Left renal pelvis (tissue), 4 donors: ENCODE data around the gene ABCA4. TPM values are rescaled to one million over a fixed set of nuclear protein-coding genes. Genes with fewer than 3 reads are reported as not detected.

Source experiments
- DNase-seq, 4 donors: peaks; one replicate each; pipeline ENCODE4 v3.0.0-alpha.2; 2013; ENCODE audit warnings: low read depth in 4 of 4, low spot score in 3 of 4
- polyA plus RNA-seq, 4 donors: library from polyadenylated mRNA; unstranded; fragments of 120-200 nt; gene quantifications; one replicate each; pipeline ENCODE4 v1.2.1, GENCODE V29; 2013; ENCODE audit not compliant: insufficient read length in 4 of 4

The ABCA4 gene
- polyA plus RNA-seq, 4 donors = 0.46 to 10.8 (median 7.4) TPM

DNA sequence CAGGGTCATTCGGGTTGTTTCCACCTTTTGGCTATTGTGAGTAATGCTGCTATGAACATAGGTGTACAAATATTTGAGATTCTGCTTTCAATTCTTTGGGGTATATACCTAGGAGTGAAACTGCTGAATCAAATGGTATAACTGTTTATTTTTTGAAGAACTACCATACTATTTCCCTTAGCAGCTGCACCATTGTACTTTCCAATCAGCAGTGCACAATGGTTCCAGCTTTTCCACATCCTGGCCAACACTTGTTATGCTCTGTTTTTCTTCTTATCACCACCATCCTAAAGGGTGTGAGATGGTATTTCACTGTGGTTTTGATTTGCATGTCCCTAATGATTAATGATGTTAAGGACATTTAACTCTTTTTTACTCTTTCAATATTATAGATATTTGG lies 3.6 kb upstream of the ABCA4 start:
- no peak for DNase-seq

GRCh38 chr1:94122201-94122970 lies 1.4 kb upstream of the ABCA4 start:
- DNase-seq = no peak

DNA sequence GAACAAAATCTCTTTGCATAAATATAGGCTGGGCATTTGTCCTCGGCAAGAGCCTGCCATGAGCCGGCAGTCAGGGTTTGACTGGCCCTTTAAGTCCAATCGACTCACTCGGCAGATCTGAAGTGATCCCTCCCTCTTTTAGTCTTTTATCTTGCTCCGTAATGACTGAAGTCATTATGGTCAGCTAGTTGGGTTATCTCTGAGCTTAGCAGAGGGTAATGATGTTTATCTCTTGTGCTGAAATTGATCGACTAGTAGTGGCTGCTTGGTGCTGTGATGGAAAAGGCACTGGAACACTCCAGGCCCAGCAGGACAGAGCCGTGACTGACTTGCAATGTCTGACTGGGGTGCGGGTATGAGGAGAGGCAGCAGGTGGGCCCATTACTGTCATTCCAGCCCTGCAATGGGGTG lies 468 bp upstream of the ABCA4 start:
- no peak for DNase-seq

- DNase-seq = no peak
Measured at GRCh38 chr1:94120570-94120901, 412 bp downstream of the ABCA4 start.

DNA sequence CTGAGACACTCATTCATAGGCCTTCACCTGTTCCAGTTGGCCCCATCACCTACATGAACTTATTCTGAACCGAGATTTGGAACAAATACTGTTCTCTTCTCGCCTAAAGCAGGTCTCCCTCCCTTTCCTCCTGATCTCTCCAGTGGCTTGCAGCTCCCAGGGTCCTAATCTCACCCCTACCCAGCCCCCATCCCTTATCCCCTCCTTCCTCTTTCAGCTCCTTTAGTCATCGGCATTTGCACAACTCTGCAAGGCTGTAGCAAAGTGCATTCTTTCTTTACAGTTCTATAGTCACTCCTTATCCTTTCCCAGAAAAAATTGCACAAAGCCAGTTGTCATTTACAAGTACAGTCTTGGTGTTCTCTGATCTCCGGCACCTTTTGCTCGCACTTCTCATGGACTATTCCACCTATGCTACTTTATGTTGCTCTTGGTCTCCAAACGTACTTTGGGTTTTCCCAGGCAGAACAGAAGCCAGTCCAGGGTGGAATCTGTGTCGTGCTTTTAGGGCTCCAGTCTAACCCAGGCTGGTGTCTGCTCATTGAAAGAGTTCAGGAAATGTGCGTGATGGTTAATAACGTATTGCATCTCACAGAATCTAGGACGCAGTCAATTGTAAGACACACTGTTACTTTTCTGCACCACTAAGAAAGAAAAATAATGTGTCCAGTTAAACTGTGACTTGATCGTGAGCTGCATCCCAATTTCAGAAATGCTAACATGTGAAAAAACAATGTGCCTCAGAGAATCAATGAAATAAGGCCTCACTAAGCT lies 965 bp downstream of the ABCA4 start:
- DNase-seq = no peak

- no peak for DNase-seq
Measured at GRCh38 chr1:94119306-94119705, 1.6 kb downstream of the ABCA4 start.

- DNase-seq = no peak
Measured at GRCh38 chr1:94118471-94118870, 2.5 kb downstream of the ABCA4 start.

DNA sequence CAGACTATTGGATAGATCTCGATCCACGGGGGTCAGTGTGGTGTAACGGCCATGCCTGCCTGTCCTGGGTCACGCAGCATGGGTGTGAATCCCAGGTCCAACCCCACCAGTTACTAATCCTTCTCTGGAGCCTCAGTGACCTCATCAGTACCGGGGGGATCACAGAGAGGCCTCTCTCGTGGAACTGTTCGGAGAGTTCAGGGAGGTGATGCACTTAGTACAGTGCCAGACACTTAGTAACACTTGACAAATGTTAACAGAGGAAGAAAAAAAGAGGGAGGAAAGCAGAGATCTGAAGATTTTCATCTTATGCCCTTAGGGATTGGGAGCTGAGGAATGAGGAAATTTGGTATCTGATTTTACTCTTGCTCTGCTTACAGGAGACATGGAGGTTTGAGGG lies 2.9 kb downstream of the ABCA4 start:
- DNase-seq = no peak

DNA sequence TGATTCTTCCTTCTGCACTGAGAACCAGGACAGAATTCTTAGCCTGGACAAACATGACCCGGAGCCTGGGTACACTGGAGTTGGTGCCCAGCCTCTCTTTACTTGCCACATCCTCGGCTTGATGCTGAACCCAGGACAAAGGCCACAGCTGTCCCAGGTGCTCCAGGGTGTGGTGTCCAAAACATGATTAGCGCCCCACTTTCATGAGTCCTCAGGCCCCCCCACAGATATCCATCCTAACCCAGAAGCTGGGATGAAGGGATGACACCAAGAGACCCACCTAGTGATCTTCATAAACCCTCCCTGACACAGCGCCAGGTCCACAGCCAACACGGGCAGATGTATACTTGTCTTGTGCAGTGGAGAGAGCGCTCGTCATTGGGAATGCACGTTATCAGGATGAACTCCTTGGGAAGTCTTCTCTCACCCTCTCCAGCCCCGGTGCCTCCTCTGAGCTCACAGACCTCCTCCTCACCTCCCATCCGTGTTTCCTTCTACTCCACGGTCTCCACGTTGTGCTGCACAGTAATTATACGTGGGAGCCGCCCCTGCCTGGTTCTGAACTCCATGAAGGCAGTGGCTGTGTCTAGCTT lies 3.6 kb downstream of the ABCA4 start:
- DNase-seq = no peak

DNA sequence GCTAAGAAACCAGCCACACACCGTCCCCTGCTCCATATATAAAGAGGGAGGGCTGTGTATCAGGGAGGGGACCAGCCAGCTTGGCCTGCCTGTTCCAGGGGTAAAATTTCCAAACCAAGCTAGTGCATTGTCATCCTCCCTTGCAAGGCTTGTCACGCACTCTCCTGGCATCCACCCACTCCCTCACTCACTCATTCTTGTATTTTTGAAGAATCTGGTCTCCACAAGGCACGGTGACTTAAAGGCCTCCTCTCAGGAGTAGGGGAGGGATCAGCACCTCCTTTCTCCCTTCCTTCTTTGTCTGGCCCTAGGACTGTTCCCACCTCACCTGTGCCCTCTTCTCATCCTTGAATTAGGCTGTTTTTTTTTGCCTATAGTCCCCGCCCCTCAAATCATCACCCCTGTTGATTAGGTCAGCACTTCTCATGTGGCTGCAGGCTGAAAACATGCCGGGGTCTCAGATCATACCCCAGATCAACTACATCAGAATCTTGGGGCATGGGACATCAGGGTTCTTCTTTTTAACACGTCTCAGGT lies 5.0 kb downstream of the ABCA4 start:
- DNase-seq = no peak

- no peak for DNase-seq
Measured at GRCh38 chr1:94115254-94115899, 5.6 kb downstream of the ABCA4 start.

- no peak for DNase-seq
Measured at GRCh38 chr1:94113589-94114226, 7.2 kb downstream of the ABCA4 start.

- no peak for DNase-seq
Measured at GRCh38 chr1:94111879-94112278, 9.1 kb downstream of the ABCA4 start.

DNA sequence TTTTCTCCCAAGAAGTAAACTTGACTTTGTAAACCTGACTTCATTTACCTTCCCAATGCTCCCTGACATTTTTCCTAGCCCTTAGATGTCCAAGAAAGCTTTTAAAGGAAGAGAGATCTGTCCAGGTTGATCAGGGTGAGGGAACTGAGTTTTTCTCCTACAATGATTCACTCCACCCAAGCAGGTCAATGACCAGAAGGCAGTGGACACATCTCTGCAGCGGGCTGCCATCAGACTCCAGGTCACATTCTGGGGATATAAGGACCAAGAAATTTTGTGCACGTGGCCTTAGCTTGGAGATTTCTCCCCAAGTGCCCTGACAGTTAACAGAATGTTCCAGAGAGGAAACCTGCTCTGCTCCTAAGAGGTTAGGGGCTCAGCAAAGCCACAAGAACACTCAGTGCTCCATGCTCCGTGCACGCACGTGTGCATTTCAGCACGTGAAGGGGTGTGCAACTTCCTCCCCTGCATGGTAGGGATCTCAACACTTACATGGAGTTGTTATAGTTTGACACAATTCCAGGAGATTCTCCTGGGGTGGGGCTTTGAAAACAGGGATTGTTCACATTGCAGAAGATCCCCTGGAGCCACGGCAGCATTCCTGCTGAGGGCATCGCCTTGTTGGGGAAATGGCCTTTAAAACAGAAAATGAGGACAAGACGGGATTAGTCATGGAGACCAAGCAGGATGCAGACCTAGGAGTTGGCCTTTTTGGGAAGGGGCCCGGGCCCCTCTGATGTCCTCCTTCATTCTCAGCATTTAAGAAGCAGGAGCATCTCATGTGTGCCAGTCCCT lies 9.8 kb downstream of the ABCA4 start:
- DNase-seq = no peak

- no peak for DNase-seq
Measured at GRCh38 chr1:94110021-94110761, 10.8 kb downstream of the ABCA4 start.

GRCh38 chr1:94109478-94109877 lies 11.5 kb downstream of the ABCA4 start:
- no peak for DNase-seq

DNA sequence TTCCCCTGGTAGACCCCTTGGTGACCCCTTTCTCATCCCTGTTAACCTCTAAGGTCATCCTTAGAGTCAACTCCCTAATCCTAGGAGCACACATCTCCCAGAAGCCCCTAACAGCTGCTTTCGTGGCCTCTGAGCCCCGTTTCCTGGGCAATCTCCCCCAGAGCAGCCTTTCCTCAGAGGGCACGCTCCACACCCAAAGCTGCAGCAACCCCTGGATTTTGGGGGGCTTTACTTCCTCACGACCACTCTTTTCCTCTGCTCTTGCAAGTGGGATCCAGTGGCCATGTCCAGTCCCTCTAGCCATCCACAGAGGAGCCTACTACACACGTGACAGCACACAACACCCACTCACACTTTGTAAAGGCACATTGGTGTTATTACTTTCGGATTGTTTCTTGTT lies 13.8 kb downstream of the ABCA4 start:
- DNase-seq = no peak

DNA sequence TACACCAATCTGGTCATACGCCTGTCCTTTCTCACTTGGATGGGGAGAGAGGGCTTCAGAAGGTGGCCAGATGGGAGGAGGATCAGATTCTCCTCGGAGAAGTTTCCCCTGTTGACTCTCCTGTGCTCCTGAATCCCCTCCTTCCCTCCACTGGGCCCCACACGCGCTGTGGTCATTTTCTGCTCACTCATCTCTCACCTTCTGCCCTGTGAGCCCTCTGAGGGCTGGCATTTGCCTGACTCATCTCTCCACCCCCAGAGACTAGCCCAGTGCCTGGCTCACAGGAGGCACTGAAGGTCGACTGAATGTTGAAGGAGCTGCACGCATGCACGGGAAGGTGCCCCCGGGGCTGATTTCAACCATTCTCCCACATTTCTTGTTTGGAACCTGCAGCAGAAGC lies 14.2 kb downstream of the ABCA4 start:
- no peak for DNase-seq

DNA sequence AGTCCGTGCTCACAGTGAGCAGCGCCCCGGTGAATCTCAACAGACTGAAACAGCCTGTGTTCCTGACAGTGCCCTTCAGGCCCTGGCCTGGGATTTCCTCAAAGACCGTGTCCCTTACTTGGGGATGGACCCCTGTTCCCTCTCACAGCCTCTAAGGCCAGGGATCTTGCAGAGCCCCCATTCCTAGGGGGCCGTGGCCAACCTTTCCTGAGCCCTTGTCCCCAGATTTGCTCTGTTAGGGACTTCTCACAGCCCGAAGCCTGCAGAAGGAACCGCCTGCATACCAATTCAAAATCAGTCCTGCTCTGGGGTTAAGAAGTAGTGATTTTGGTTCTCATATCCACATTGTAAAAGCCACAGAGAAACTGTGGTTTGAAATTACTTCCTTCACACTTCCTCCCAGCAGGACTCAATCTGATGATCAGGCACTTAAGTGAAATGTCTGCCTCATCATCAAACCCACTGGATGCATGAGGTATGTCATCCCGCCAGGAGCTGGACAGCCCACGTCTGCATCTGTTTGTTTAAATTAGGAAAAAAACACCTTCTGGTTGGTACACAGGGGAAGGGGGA lies 14.9 kb downstream of the ABCA4 start:
- no peak for DNase-seq
